ENCODE results near the gene MED13L. TPM values are rescaled to one million over a fixed set of nuclear protein-coding genes. Genes with fewer than 3 reads are reported as not detected.

MED13L gene
- total and polyA plus RNA-seq, 9 donors: 31.0 to 82.7 (median 44.9) TPM

- Histone ChIP-seq H3K4me3 (ENCODE audit: low read length) (no peak overlapping the region), H3K27me3 (ENCODE audit: control insufficient read depth, insufficient read depth, low read length) (no peaks in the 10 kb centered on the region), H3K9me3 (replicated peaks; ENCODE audit: control insufficient read depth, low read depth, low read length) (no peaks in the 10 kb centered on the region), H3K27ac (ENCODE audit: low read length) (no peak overlapping the region), H3K4me1 (ENCODE audit: control insufficient read depth, insufficient read depth, low read length) (peaks cover 23% of the 10 kb centered on the region), H3K36me3 (ENCODE audit: control insufficient read depth, insufficient read depth, low read length) (no peaks in the 10 kb centered on the region)
- no peak for DNase-seq
- WGBS (ENCODE audit: insufficient coverage): 86% methylated on average over 1 of the region's 2 CpGs
Observed at GRCh38 chr12:116127859-116128258, 149.6 kb downstream of the MED13L start.

GRCh38 chr12:116126610-116127009 is 150.9 kb downstream of the MED13L start:
- peak; percentile 57 for DNase-seq
- Histone ChIP-seq H3K9me3 (replicated peaks; ENCODE audit: control insufficient read depth, low read depth, low read length) (no peaks in the 10 kb centered on the region), H3K27me3 (ENCODE audit: control insufficient read depth, insufficient read depth, low read length) (no peaks in the 10 kb centered on the region), H3K4me1 (ENCODE audit: control insufficient read depth, insufficient read depth, low read length) (peaks cover 20% of the 10 kb centered on the region), H3K4me3 (ENCODE audit: low read length) (no peak overlapping the region), H3K27ac (ENCODE audit: low read length) (no peak overlapping the region), H3K36me3 (ENCODE audit: control insufficient read depth, insufficient read depth, low read length) (no peaks in the 10 kb centered on the region)

GRCh38 chr12:116125956-116126566 is 151.4 kb downstream of the MED13L start:
- peak overlapping the region; percentile 56 for H3K27ac ChIP-seq (ENCODE audit: low read length)

GRCh38 chr12:116125084-116125483 is 152.4 kb downstream of the MED13L start:
- WGBS (ENCODE audit: insufficient coverage): no CpG with 5 or more reads among the region's 2 CpGs
- Histone ChIP-seq H3K36me3 (ENCODE audit: control insufficient read depth, insufficient read depth, low read length) (no peaks in the 10 kb centered on the region), H3K4me3 (ENCODE audit: low read length) (no peak overlapping the region), H3K27ac (ENCODE audit: low read length) (no peak overlapping the region), H3K9me3 (replicated peaks; ENCODE audit: control insufficient read depth, low read depth, low read length) (no peaks in the 10 kb centered on the region), H3K27me3 (ENCODE audit: control insufficient read depth, insufficient read depth, low read length) (no peaks in the 10 kb centered on the region), H3K4me1 (ENCODE audit: control insufficient read depth, insufficient read depth, low read length) (peaks cover 16% of the 10 kb centered on the region)
- DNase-seq: no peak

More at GRCh38 chr12:116125956-116126566, 151.4 kb downstream of the MED13L start:
- Histone ChIP-seq H3K36me3 (ENCODE audit: control insufficient read depth, insufficient read depth, low read length) (no peaks in the 10 kb centered on the region), H3K4me1 (ENCODE audit: control insufficient read depth, insufficient read depth, low read length) (peaks cover 19% of the 10 kb centered on the region), H3K4me3 (ENCODE audit: low read length) (no peak overlapping the region), H3K9me3 (replicated peaks; ENCODE audit: control insufficient read depth, low read depth, low read length) (no peaks in the 10 kb centered on the region), H3K27me3 (ENCODE audit: control insufficient read depth, insufficient read depth, low read length) (no peaks in the 10 kb centered on the region)
- WGBS (ENCODE audit: insufficient coverage): 60% methylated on average over 4 of the region's 4 CpGs
- DNase-seq: peak; percentile 75

- Histone ChIP-seq H3K9me3 (replicated peaks; ENCODE audit: control insufficient read depth, low read depth, low read length) (no peaks in the 10 kb centered on the region), H3K36me3 (ENCODE audit: control insufficient read depth, insufficient read depth, low read length) (no peaks in the 10 kb centered on the region), H3K4me1 (ENCODE audit: control insufficient read depth, insufficient read depth, low read length) (peaks cover 16% of the 10 kb centered on the region), H3K27me3 (ENCODE audit: control insufficient read depth, insufficient read depth, low read length) (no peaks in the 10 kb centered on the region), H3K4me3 (ENCODE audit: low read length) (peak overlapping the region; percentile 4), H3K27ac (ENCODE audit: low read length) (peak overlapping the region; percentile 29)
- peak; percentile 89 for DNase-seq
- WGBS (ENCODE audit: insufficient coverage): 31% methylated on average over 8 of the region's 11 CpGs
Observed at GRCh38 chr12:116123451-116124258, 153.8 kb downstream of the MED13L start.

GRCh38 chr12:116122628-116123027 is 154.9 kb downstream of the MED13L start:
- Histone ChIP-seq H3K4me3 (ENCODE audit: low read length) (no peak overlapping the region), H3K4me1 (ENCODE audit: control insufficient read depth, insufficient read depth, low read length) (peaks cover 13% of the 10 kb centered on the region), H3K27ac (ENCODE audit: low read length) (no peak overlapping the region), H3K36me3 (ENCODE audit: control insufficient read depth, insufficient read depth, low read length) (no peaks in the 10 kb centered on the region), H3K27me3 (ENCODE audit: control insufficient read depth, insufficient read depth, low read length) (no peaks in the 10 kb centered on the region), H3K9me3 (replicated peaks; ENCODE audit: control insufficient read depth, low read depth, low read length) (no peaks in the 10 kb centered on the region)
- DNase-seq: no peak
- WGBS (ENCODE audit: insufficient coverage): 63% methylated on average over 2 of the region's 3 CpGs

GRCh38 chr12:116121453-116121871 is 156.0 kb downstream of the MED13L start:
- no peaks in the 10 kb centered on the region for H3K27me3 ChIP-seq (ENCODE audit: control insufficient read depth, insufficient read depth, low read length)
- H3K4me1 ChIP-seq (ENCODE audit: control insufficient read depth, insufficient read depth, low read length): peaks cover 13% of the 10 kb centered on the region
- H3K9me3 ChIP-seq (replicated peaks; ENCODE audit: control insufficient read depth, low read depth, low read length): no peaks in the 10 kb centered on the region
- H3K36me3 ChIP-seq (ENCODE audit: control insufficient read depth, insufficient read depth, low read length): no peaks in the 10 kb centered on the region
- no CpG with 5 or more reads among the region's 2 CpGs for WGBS (ENCODE audit: insufficient coverage)
- H3K27ac ChIP-seq (ENCODE audit: low read length): no peak overlapping the region
- H3K4me3 ChIP-seq (ENCODE audit: low read length): no peak overlapping the region
- peak; percentile 67 for DNase-seq

- DNase-seq: no peak
- Histone ChIP-seq H3K4me1 (ENCODE audit: control insufficient read depth, insufficient read depth, low read length) (peaks cover 2% of the 10 kb centered on the region), H3K27ac (ENCODE audit: low read length) (no peak overlapping the region), H3K27me3 (ENCODE audit: control insufficient read depth, insufficient read depth, low read length) (no peaks in the 10 kb centered on the region), H3K4me3 (ENCODE audit: low read length) (no peak overlapping the region), H3K9me3 (replicated peaks; ENCODE audit: control insufficient read depth, low read depth, low read length) (no peaks in the 10 kb centered on the region), H3K36me3 (ENCODE audit: control insufficient read depth, insufficient read depth, low read length) (no peaks in the 10 kb centered on the region)
- no CpG with 5 or more reads among the region's 5 CpGs for WGBS (ENCODE audit: insufficient coverage)
Observed at GRCh38 chr12:116116650-116117424, 160.7 kb downstream of the MED13L start.

- H3K27ac ChIP-seq (ENCODE audit: low read length): no peak overlapping the region
- H3K4me1 ChIP-seq (ENCODE audit: control insufficient read depth, insufficient read depth, low read length): no peaks in the 10 kb centered on the region
- H3K4me3 ChIP-seq (ENCODE audit: low read length): no peak overlapping the region
- no peaks in the 10 kb centered on the region for H3K9me3 ChIP-seq (replicated peaks; ENCODE audit: control insufficient read depth, low read depth, low read length)
- no peak for DNase-seq
- no peaks in the 10 kb centered on the region for H3K27me3 ChIP-seq (ENCODE audit: control insufficient read depth, insufficient read depth, low read length)
- 95% methylated on average over 4 of the region's 8 CpGs for WGBS (ENCODE audit: insufficient coverage)
- no peaks in the 10 kb centered on the region for H3K36me3 ChIP-seq (ENCODE audit: control insufficient read depth, insufficient read depth, low read length)
Observed at GRCh38 chr12:116113398-116114130, 163.9 kb downstream of the MED13L start.

Measured in muscle of leg (tissue), 11 donors.